ENCODE results near the gene DLK2. TPM values are rescaled to one million over a fixed set of nuclear protein-coding genes. Genes with fewer than 3 reads are reported as not detected.
"Not testable (repeated sequence)": the region's sequence is repeated elsewhere in the genome, so short reads cannot be mapped to it uniquely, and the experiment has no call there.

DLK2 gene
- total RNA-seq, 1 donor from 2014 or later: 2.5 TPM

DNA sequence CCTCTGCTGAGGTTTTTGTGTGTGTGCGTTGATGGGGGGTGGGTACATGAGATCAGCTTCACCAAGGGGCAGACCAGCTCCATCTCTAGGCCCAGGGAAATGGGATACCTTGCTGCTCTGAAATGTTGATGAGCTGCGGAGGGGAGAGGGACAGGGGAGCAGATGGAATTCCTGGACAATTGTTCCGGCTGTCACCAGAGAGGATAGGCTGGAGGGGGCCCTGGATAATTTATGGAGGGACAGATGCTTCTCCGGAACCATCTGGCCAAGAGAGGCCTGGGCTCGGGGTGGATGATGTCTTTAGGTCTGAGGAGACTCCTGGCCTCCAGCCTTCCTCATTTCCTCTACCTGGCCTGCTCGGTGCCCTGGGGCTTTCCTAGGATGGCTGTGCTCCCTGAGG lies 20.2 kb upstream of the DLK2 start:
- Mint-ChIP-seq H3K36me3 (ENCODE audit: low read depth) (peaks cover 3% of the 10 kb centered on the region), H3K27ac (no peak overlapping the region), H3K4me3 (ENCODE audit: low read depth) (no peak overlapping the region), H3K9me3 (no peaks in the 10 kb centered on the region), H3K27me3 (ENCODE audit: low read depth) (peaks cover 4% of the 10 kb centered on the region), H3K4me1 (ENCODE audit: low read depth) (peaks cover 31% of the 10 kb centered on the region)
- intact Hi-C loops (cut with micrococcal nuclease): no loop called here
- DNase-seq (ENCODE audit: low spot score): no peak

DNA sequence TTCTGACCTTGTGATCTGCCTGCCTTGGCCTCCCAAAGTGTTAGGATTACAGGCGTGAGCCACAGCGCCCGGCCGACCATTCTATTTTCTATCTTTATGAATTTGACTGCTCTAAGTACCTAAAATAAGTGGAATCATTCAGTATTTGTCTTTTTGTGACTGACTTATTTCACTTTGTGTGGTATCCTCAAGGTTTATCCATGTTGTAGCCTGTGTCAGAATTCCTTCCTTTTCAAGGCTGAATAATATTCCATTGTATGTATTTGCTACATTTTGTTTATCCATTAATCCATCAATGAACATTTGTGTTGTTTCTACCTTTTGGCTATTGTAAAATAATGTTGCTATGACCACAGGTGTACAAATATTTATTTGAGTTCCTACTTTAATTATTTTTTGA lies 17.2 kb upstream of the DLK2 start:
- H3K27me3 Mint-ChIP-seq (ENCODE audit: low read depth): peaks cover 10% of the 10 kb centered on the region
- H3K4me3 Mint-ChIP-seq (ENCODE audit: low read depth): no peak overlapping the region
- intact Hi-C loops (cut with micrococcal nuclease): no loop called here
- peaks cover 9% of the 10 kb centered on the region for H3K4me1 Mint-ChIP-seq (ENCODE audit: low read depth)
- no peak overlapping the region for H3K27ac Mint-ChIP-seq
- no peaks in the 10 kb centered on the region for H3K36me3 Mint-ChIP-seq (ENCODE audit: low read depth)
- no peaks in the 10 kb centered on the region for H3K9me3 Mint-ChIP-seq
- DNase-seq (ENCODE audit: low spot score): no peak

DNA sequence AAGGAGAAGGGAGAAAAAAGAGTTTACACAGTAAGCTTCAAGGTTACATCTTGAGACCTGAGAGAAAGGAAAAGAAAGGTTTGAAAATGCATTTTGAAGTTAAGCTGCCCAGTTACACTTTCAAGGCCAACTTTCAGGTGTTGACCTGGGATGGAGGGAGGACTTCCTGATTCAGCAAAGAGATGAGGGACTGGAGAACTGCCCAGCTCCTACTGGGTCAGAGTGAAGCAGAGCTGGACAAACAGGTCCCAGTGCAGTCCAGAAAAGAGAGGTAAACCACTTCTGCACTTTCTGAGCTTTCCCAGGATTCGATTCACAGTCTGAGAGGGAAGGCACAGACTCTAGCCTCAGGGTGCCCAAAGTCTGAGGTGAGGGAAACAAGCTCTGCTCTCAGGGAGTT lies 16.1 kb upstream of the DLK2 start:
- Mint-ChIP-seq H3K4me1 (ENCODE audit: low read depth) (no peaks in the 10 kb centered on the region), H3K27me3 (ENCODE audit: low read depth) (peaks cover 10% of the 10 kb centered on the region), H3K27ac (no peak overlapping the region), H3K9me3 (no peaks in the 10 kb centered on the region), H3K36me3 (ENCODE audit: low read depth) (no peaks in the 10 kb centered on the region), H3K4me3 (ENCODE audit: low read depth) (no peak overlapping the region)
- intact Hi-C loops (cut with micrococcal nuclease): no loop called here
- no peak for DNase-seq (ENCODE audit: low spot score)

DNA sequence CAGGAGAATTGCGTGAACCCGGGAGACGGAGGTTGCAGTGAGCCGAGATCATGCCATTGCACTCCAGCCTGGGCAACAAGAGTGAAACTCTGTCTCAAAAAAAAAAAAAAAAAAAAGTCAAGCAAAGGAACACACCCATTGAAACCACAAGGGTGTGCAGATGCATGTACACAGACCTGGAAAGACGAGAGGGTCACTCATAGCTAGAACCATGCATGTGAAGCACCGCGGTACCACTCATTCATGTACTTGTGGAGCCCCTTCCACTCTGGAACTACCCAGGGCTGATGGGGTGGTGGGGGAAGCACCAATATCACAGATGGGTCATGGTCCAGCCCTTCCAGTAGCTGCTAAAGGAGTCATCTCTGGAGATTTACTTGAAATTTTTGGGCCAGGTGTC lies 14.6 kb upstream of the DLK2 start:
- H3K27ac Mint-ChIP-seq: no peak overlapping the region
- intact Hi-C loops (cut with micrococcal nuclease): no loop called here
- no peak overlapping the region for H3K4me3 Mint-ChIP-seq (ENCODE audit: low read depth)
- no peaks in the 10 kb centered on the region for H3K36me3 Mint-ChIP-seq (ENCODE audit: low read depth)
- H3K4me1 Mint-ChIP-seq (ENCODE audit: low read depth): peaks cover 2% of the 10 kb centered on the region
- no peaks in the 10 kb centered on the region for H3K9me3 Mint-ChIP-seq
- DNase-seq (ENCODE audit: low spot score): no peak
- H3K27me3 Mint-ChIP-seq (ENCODE audit: low read depth): peaks cover 10% of the 10 kb centered on the region

DNA sequence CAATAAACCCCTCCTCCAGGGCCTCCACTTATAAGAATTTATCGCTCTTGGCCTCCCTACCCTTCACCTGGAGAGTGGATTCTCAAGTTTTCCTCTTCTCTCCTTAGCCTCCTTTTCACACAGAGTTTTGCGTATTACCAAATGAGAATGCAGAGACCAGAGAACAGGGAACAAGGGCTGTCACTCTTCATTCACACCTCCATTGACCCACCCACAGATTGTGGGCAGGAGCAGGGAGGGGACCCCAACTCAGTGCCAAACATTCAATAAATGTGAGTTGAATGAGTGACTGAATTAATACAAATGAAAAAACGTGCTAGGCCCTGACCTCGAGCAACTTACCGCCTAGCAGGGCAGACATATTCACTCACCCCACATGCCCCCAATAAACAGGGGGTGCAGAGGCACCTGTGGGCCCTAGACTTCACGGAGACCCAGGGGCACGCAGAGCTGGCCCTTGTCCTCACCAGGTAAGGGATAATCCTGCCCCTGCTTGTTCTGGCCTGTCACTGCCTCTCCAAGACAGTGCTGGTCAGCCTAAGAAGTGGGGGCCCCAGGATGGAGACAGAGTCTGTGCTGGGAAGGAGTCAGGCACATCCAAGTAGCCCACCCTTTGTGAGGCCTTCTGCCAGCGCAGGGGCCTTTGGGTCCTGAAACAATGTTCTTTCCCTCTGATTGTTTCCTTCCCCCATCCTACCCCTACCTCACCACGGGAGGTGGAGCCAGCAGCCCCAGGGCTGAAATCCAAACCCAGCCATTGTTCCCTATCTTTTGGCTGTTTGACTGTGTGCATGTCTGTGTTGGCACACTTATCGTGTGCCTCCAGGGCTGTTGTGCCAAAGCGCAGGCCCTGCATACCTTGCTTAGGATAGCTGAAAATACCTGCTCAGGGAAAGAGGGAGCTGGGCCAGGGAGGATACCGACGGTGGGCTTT lies 13.7 kb upstream of the DLK2 start:
- intact Hi-C loops (cut with micrococcal nuclease): no loop called here
- DNase-seq (ENCODE audit: low spot score): no peak
- peaks cover 13% of the 10 kb centered on the region for H3K27me3 Mint-ChIP-seq (ENCODE audit: low read depth)
- H3K36me3 Mint-ChIP-seq (ENCODE audit: low read depth): no peaks in the 10 kb centered on the region
- H3K27ac Mint-ChIP-seq: no peak overlapping the region
- H3K9me3 Mint-ChIP-seq: no peaks in the 10 kb centered on the region
- no peak overlapping the region for H3K4me3 Mint-ChIP-seq (ENCODE audit: low read depth)
- H3K4me1 Mint-ChIP-seq (ENCODE audit: low read depth): peaks cover 2% of the 10 kb centered on the region

DNA sequence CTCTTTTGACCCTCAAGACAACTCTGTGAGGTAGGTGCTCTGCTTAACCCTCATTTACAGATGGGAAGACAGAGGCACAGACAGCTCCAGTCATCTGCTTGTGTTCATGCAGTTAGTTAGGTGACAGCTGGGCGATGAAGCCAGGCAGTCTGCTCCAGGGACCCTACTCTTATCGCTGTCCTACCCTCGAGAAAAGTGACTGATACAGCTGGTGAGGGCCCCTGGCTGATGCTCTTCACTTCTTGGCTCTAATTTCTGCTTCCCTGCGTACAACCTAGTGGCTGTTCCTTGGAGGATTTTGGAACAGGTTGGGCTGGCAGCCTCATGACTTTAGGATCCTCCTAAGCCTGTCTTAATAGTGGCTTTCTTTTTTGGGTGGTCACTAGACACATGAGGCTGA lies 12.9 kb upstream of the DLK2 start:
- Mint-ChIP-seq H3K9me3 (no peaks in the 10 kb centered on the region), H3K36me3 (ENCODE audit: low read depth) (no peaks in the 10 kb centered on the region), H3K4me3 (ENCODE audit: low read depth) (no peak overlapping the region), H3K4me1 (ENCODE audit: low read depth) (peaks cover 2% of the 10 kb centered on the region), H3K27me3 (ENCODE audit: low read depth) (peaks cover 15% of the 10 kb centered on the region), H3K27ac (no peak overlapping the region)
- intact Hi-C loops (cut with micrococcal nuclease): no loop called here
- no peak for DNase-seq (ENCODE audit: low spot score)

DNA sequence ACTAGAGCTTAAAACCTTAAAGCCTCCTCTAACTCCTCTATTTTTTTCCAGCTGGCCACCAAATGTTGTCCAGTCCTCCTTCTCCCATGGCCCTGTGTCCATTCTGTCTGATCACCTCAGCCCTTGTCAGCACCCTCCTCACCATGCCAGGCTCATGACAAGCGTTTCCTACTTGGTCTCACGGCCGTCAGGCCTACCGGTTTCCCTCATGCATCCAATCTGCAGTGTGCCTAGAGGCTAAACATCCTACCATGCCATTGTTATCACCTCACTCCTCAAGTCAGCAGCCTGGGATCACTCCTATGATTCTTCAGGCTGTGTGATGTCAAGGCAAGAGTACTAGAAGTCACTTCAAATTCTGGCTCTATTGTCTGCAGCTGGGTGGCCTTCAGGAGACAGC lies 12.4 kb upstream of the DLK2 start:
- Mint-ChIP-seq H3K36me3 (ENCODE audit: low read depth) (no peaks in the 10 kb centered on the region), H3K9me3 (no peaks in the 10 kb centered on the region), H3K27me3 (ENCODE audit: low read depth) (peaks cover 17% of the 10 kb centered on the region), H3K27ac (no peak overlapping the region), H3K4me3 (ENCODE audit: low read depth) (no peak overlapping the region), H3K4me1 (ENCODE audit: low read depth) (peaks cover 2% of the 10 kb centered on the region)
- DNase-seq (ENCODE audit: low spot score): no peak
- intact Hi-C loops (cut with micrococcal nuclease): no loop called here

DNA sequence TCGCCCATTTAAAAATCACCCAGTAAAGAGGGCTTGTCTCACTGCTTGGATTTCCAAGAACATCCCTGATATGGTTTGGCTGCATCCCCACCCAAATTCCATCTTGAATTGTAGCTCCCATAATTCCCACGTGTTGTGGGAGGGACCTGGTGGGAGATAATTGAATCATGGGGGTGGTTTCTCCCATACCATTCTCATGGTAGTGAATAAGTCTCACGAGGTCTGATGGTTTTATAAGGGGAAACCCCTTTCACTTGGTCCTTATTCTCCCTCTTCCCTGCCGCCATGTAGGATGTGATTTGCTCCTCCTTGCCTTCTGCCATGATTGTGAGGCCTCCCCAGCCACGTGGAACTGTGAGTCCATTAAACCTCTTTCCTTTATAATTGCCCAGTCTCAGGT lies 11.9 kb upstream of the DLK2 start:
- H3K4me1 Mint-ChIP-seq (ENCODE audit: low read depth); H3K9me3 Mint-ChIP-seq; H3K4me3 Mint-ChIP-seq (ENCODE audit: low read depth); H3K27ac Mint-ChIP-seq; intact Hi-C loops (cut with micrococcal nuclease); H3K36me3 Mint-ChIP-seq (ENCODE audit: low read depth); DNase-seq (ENCODE audit: low spot score): not testable (repeated sequence)
- H3K27me3 Mint-ChIP-seq (ENCODE audit: low read depth): peaks cover 22% of the 10 kb centered on the region

DNA sequence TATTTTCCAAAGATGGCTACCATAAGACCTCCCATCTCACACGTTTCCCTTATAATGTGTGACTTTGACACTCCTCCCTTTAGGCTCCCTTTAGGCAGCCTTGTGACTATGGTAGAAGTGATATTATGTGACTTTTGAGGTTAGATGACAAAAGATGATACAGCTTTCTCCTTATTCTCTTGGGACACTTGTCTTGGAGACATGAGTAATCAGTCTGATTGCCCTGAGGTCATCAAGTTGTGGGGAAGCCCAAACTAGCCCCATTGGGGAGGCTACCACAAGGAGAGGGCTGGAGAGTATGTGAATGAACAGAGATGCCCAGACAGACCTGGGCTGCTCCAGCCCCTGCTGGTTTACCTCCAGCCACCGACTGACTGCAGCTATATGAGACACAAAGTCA lies 10.6 kb upstream of the DLK2 start:
- intact Hi-C loops (cut with micrococcal nuclease): no loop called here
- H3K9me3 Mint-ChIP-seq: no peaks in the 10 kb centered on the region
- no peak for DNase-seq (ENCODE audit: low spot score)
- H3K27me3 Mint-ChIP-seq (ENCODE audit: low read depth): peaks cover 24% of the 10 kb centered on the region
- no peak overlapping the region for H3K27ac Mint-ChIP-seq
- peaks cover 2% of the 10 kb centered on the region for H3K4me1 Mint-ChIP-seq (ENCODE audit: low read depth)
- H3K36me3 Mint-ChIP-seq (ENCODE audit: low read depth): no peaks in the 10 kb centered on the region
- no peak overlapping the region for H3K4me3 Mint-ChIP-seq (ENCODE audit: low read depth)

DNA sequence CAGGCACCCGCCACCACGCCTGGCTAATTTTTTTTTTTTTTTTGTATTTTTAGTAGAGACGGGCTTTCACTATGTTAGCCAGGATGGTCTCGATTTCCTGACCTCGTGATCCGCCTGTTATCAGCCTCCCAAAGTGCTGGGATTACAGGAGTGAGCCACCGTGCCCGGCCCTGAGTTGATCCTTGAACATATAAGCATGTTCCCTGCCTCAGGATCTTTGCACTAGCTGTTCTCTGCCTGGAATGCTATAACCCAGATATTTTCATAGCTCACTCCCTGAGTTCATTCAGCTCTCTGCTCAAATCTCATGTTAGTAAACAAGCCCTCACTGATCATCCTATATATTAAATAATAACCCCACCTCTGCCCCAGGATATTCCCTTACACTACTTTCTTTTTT lies 9.0 kb upstream of the DLK2 start:
- H3K27ac Mint-ChIP-seq: no peak overlapping the region
- peaks cover 28% of the 10 kb centered on the region for H3K27me3 Mint-ChIP-seq (ENCODE audit: low read depth)
- peaks cover 2% of the 10 kb centered on the region for H3K4me1 Mint-ChIP-seq (ENCODE audit: low read depth)
- no peaks in the 10 kb centered on the region for H3K9me3 Mint-ChIP-seq
- intact Hi-C loops (cut with micrococcal nuclease): no loop called here
- no peak overlapping the region for H3K4me3 Mint-ChIP-seq (ENCODE audit: low read depth)
- no peak for DNase-seq (ENCODE audit: low spot score)
- H3K36me3 Mint-ChIP-seq (ENCODE audit: low read depth): no peaks in the 10 kb centered on the region

DNA sequence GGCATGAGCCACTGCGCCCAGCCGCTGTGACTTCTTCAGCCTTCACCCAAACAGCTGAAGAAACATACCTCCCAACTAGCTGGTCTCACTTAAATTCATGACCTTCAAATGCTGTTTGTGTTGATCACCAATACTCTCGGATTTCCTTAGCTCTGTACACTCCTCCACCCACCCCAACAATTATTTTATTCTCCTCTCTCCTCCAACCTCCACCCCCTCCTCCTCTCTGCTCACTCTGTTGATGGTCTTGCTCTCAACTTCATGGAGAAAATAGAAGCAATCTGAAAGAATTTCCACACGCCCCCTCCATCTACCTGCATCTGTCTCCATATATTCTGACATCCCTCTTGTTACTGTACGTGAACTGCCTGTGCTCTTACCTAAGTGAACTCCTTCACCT lies 6.6 kb upstream of the DLK2 start:
- H3K27ac Mint-ChIP-seq: no peak overlapping the region
- H3K36me3 Mint-ChIP-seq (ENCODE audit: low read depth): no peaks in the 10 kb centered on the region
- H3K4me3 Mint-ChIP-seq (ENCODE audit: low read depth): no peak overlapping the region
- intact Hi-C loops (cut with micrococcal nuclease): no loop called here
- peaks cover 23% of the 10 kb centered on the region for H3K27me3 Mint-ChIP-seq (ENCODE audit: low read depth)
- peaks cover 2% of the 10 kb centered on the region for H3K4me1 Mint-ChIP-seq (ENCODE audit: low read depth)
- no peaks in the 10 kb centered on the region for H3K9me3 Mint-ChIP-seq
- DNase-seq (ENCODE audit: low spot score): no peak

DNA sequence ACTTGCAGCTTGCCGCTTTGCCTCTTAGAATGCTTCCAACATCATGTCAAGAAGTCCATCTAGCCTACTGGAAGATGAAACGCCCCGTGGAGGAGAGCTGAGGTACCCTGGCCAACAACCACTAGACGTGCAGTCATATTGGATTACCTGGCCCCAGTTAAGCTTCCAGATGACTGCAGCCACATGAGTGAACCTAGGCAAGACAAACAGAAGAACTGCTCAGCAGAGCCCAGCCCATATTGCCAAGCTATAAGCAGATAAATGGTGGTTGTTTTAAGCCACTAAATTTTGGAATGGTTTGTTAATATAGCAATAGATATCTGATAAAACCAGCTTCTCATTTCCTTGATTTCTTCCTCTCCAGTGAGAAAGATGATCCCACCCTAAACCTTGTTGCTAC lies 4.7 kb upstream of the DLK2 start:
- no peak for DNase-seq (ENCODE audit: low spot score)
- no peaks in the 10 kb centered on the region for H3K36me3 Mint-ChIP-seq (ENCODE audit: low read depth)
- H3K27ac Mint-ChIP-seq: no peak overlapping the region
- intact Hi-C loops (cut with micrococcal nuclease): no loop called here
- peaks cover 37% of the 10 kb centered on the region for H3K27me3 Mint-ChIP-seq (ENCODE audit: low read depth)
- no peak overlapping the region for H3K4me3 Mint-ChIP-seq (ENCODE audit: low read depth)
- H3K9me3 Mint-ChIP-seq: no peaks in the 10 kb centered on the region
- H3K4me1 Mint-ChIP-seq (ENCODE audit: low read depth): peaks cover 7% of the 10 kb centered on the region

DNA sequence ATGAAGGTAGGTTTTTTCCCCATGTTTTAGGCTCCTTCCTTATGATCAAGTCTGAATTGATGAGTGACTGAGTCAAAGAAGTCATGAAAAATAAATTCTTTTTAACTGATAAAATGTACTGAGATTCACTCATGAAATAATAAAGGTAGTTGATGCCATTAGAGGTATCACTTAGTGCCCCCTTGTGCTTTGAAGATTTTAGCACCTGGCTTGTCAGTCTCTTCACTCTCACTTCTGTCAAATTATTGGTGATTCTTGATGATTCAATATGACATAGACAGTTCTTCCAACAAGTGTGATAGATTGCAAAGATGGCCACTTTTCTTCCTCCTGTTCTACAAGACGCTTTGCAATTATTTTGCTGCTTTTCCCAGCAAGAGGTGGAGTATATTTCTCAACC lies 4.2 kb upstream of the DLK2 start:
- Mint-ChIP-seq H3K27ac (no peak overlapping the region), H3K4me1 (ENCODE audit: low read depth) (peaks cover 7% of the 10 kb centered on the region)
- intact Hi-C loops (cut with micrococcal nuclease): no loop called here

More for the DNA sequence above, 4.2 kb upstream of the DLK2 start:
- Mint-ChIP-seq H3K27me3 (ENCODE audit: low read depth) (peaks cover 37% of the 10 kb centered on the region), H3K9me3 (no peaks in the 10 kb centered on the region), H3K4me3 (ENCODE audit: low read depth) (no peak overlapping the region), H3K36me3 (ENCODE audit: low read depth) (no peaks in the 10 kb centered on the region)
- DNase-seq (ENCODE audit: low spot score): no peak

Data from activated T-helper 2 cell treated with anti-CD3 and anti-CD28 coated beads, Interferon-gamma antibody, Interleukin-2, Interleukin-4, amounts not matched to agents 10 μg/mL and 5 μg/mL and 100 μg/mL, durations not matched to agents 14 hours and 24 hours and 36 hours (primary cell).